Tibial artery (tissue), 4 donors: ENCODE results near the gene XKRX.

Source experiments
- DNase-seq, 2 donors: peaks; one replicate each; pipeline ENCODE4 v3.0.0-alpha.2; 2019
- H3K27ac ChIP-seq, 2 donors: fragments of 200-600 bp; sonication (generic) in 1 of 2; 1 replicate in 1 of 2; 2 replicates in 1 of 2; pipeline ENCODE4 v1.5.1; 2018 to 2019; ENCODE audit warnings: mild to moderate bottlenecking in 1 of 2
- H3K27me3 ChIP-seq, 2 donors: fragments of 200-600 bp; sonication (generic) in 1 of 2; one replicate each; pipeline versions ENCODE4 v1.5.1 to v1.6.0; 2016 to 2019
- H3K36me3 ChIP-seq, 3 donors: fragments of 200-600 bp; sonication (generic) in 2 of 3; one replicate each; pipeline ENCODE4 v1.5.1; 2016 to 2019; ENCODE audit warnings: mild to moderate bottlenecking in 2 of 3
- H3K4me1 ChIP-seq, 4 donors: fragments of 200-600 bp; sonication (generic) in 2 of 4; 1 replicate in 3 of 4; 2 replicates in 1 of 4; pipeline ENCODE4 v1.5.1; 2016 to 2019
- H3K4me3 ChIP-seq, 2 donors: fragments of 200-600 bp; sonication (generic) in 1 of 2; 1 replicate in 1 of 2; 2 replicates in 1 of 2; pipeline ENCODE4 v1.5.1; 2018 to 2019; ENCODE audit warnings: mild to moderate bottlenecking in 2 of 2
- H3K9me3 ChIP-seq, 3 donors: fragments of 200-600 bp; sonication (generic) in 1 of 3; one replicate each; pipeline ENCODE4 v1.5.1; 2016 to 2019
- intact Hi-C: fragments of 100-400 bp; cut with DNase I; formaldehyde crosslinking; loops from one replicate; pipeline ENCODE4 v1.15.0; 2023; ENCODE audit warnings: low total_unique reads
- TF ChIP-seq, protein P1 (sequence below), 2 experiments: fragments of 200-600 bp in 1 of 2; fragments of 450-650 bp in 1 of 2; IDR thresholded peaks; one replicate each; pipeline ENCODE4 v1.5.1; 2017 to 2019; ENCODE audit warnings: antibody characterized with exemption in 2 of 2, mild to moderate bottlenecking in 1 of 2, moderate library complexity in 1 of 2

Gene XKRX

GRCh38 chrX:100904433-100904832 is 24.3 kb downstream of the XKRX start:
- Histone ChIP-seq H3K9me3 (peaks cover 0 to 8% (median 4%) of the 10 kb centered on the region in 3 donors), H3K4me1 (no peaks in the 10 kb centered on the region), H3K36me3 (no peaks in the 10 kb centered on the region), H3K27me3 (no peaks in the 10 kb centered on the region), H3K4me3 (no peak overlapping the region), H3K27ac (no peak overlapping the region)
- intact Hi-C loops, result no loop called here
- DNase-seq, result no peak
- TF ChIP-seq, protein P1, sequence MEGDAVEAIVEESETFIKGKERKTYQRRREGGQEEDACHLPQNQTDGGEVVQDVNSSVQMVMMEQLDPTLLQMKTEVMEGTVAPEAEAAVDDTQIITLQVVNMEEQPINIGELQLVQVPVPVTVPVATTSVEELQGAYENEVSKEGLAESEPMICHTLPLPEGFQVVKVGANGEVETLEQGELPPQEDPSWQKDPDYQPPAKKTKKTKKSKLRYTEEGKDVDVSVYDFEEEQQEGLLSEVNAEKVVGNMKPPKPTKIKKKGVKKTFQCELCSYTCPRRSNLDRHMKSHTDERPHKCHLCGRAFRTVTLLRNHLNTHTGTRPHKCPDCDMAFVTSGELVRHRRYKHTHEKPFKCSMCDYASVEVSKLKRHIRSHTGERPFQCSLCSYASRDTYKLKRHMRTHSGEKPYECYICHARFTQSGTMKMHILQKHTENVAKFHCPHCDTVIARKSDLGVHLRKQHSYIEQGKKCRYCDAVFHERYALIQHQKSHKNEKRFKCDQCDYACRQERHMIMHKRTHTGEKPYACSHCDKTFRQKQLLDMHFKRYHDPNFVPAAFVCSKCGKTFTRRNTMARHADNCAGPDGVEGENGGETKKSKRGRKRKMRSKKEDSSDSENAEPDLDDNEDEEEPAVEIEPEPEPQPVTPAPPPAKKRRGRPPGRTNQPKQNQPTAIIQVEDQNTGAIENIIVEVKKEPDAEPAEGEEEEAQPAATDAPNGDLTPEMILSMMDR (IDR thresholded peaks at IDR 0.05), result no peak

- H3K4me3 ChIP-seq, result no peak overlapping the region
- H3K27me3 ChIP-seq, result no peaks in the 10 kb centered on the region
- H3K36me3 ChIP-seq, result no peaks in the 10 kb centered on the region
- TF ChIP-seq, protein P1 (IDR thresholded peaks at IDR 0.05), result peak in 1 of 2 experiments; percentile 17
- no peak for DNase-seq
- no peaks in the 10 kb centered on the region for H3K4me1 ChIP-seq
- intact Hi-C loops, result no loop called here
- H3K27ac ChIP-seq, result no peak overlapping the region
- peaks cover 0 to 6% (median 0%) of the 10 kb centered on the region in 3 donors for H3K9me3 ChIP-seq
Observed at GRCh38 chrX:100895365-100896075, 33.2 kb downstream of the XKRX start.

DNA sequence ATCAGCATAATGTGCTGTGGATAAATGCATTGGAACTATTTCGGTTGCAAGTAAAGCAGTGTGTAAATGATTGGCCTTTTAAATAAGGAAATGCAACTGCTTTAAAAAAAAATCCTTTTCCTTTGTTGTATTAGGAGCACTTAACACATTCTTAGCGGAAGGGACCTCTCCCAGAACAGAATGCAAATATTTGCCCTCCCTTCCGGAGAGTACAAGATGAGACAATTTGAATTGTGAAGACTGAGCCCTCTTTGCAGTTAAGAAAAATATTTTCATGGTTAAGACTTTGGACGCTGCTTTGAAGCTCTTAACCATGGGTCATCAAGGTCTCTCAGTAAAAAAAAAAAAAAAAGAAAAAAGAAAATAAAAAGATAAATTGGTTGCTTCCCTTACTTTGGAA is 45.1 kb downstream of the XKRX start:
- no peaks in the 10 kb centered on the region for H3K36me3 ChIP-seq

GRCh38 chrX:100880368-100880767 is 48.3 kb downstream of the XKRX start:
- no peak overlapping the region for H3K27ac ChIP-seq
- H3K4me3 ChIP-seq, result no peak overlapping the region
- intact Hi-C loops, result no loop called here
- H3K9me3 ChIP-seq, result no peaks in the 10 kb centered on the region
- H3K27me3 ChIP-seq, result no peaks in the 10 kb centered on the region
- H3K4me1 ChIP-seq, result no peaks in the 10 kb centered on the region
- TF ChIP-seq, protein P1 (IDR thresholded peaks at IDR 0.05), result no peak
- no peak for DNase-seq
- no peaks in the 10 kb centered on the region for H3K36me3 ChIP-seq

More for the DNA sequence above, 45.1 kb downstream of the XKRX start:
- no peak overlapping the region for H3K27ac ChIP-seq
- no peak overlapping the region for H3K4me3 ChIP-seq
- no peak for DNase-seq
- H3K4me1 ChIP-seq, result no peaks in the 10 kb centered on the region
- no peaks in the 10 kb centered on the region for H3K27me3 ChIP-seq
- no peaks in the 10 kb centered on the region for H3K9me3 ChIP-seq
- TF ChIP-seq, protein P1 (IDR thresholded peaks at IDR 0.05), result no peak
- intact Hi-C loops, result no loop called here

DNA sequence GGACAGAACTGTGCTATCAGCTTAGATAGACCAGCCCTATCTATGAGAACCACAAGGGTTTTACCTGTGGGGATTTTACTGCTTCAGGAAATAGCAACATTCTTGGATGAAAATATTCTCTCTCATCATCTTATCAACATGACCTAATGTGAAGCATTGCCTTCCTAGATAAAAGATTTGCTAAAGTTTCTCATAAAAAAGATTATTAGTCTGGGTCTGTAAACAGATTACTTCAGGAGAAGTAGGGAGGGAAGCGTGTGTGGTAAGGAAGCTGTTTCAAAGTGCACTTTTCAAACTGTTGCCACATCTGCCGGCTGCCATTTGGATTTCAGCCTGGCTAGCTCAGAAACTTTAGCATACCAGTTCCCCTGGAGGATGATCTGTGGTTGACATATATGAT is 54.4 kb downstream of the XKRX start, which contains the start of gene NOX1:
NOX1 (minus strand) TSS at position 35 of the 400 bp plus-strand sequence. CDS start 220 bp downstream, outside the sequence.
- TF ChIP-seq, protein P1 (IDR thresholded peaks at IDR 0.05), result no peak
- no peak for DNase-seq
- no peaks in the 10 kb centered on the region for H3K4me1 ChIP-seq
- H3K9me3 ChIP-seq, result no peaks in the 10 kb centered on the region
- no peak within 1 kb of the TSS for H3K27ac ChIP-seq
- no peaks in the 10 kb centered on the region for H3K27me3 ChIP-seq
- H3K4me3 ChIP-seq, result no peak within 1 kb of the TSS
- H3K36me3 ChIP-seq, result no peaks in the 10 kb centered on the region
- intact Hi-C loops, result no loop called here
